ENCODE results near the gene ARMC2.
A peak's percentile ranks its signal among the peaks of the same experiment; 100 is the strongest.
"Not testable (repeated sequence)": the region's sequence is repeated elsewhere in the genome, so short reads cannot be mapped to it uniquely, and the experiment has no call there.

ARMC2 gene

DNA sequence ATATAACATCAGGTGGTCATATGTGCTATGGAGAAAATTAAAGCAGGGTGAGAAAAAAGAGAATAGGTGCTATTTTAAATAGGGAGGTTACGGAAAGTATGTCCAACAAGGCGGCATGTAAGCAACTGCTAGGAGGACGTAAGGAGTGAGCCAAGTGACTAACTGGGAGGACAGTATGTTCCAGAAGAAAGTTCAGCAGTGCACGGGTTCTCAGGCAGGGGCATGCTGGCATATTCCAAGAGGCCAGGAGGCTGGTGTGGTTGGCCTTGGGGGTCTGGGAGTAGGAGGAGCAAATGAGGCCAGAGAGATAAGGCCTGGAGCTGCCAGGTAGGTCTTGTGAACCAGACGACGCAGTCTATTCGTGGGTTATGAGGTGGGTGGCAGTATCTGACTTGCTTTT lies 112.4 kb downstream of the ARMC2 start:
- ATAC-seq (no peak), DNase-seq (ENCODE audit: low spot score in 2 of 2) (no peak)
- no peak overlapping the region for H3K4me3 Mint-ChIP-seq
- no peak overlapping the region for H3K27ac Mint-ChIP-seq
- H3K36me3 Mint-ChIP-seq: no peaks in the 10 kb centered on the region
- peaks cover 21% of the 10 kb centered on the region for H3K4me1 Mint-ChIP-seq
- H3K9me3 Mint-ChIP-seq: no peaks in the 10 kb centered on the region

DNA sequence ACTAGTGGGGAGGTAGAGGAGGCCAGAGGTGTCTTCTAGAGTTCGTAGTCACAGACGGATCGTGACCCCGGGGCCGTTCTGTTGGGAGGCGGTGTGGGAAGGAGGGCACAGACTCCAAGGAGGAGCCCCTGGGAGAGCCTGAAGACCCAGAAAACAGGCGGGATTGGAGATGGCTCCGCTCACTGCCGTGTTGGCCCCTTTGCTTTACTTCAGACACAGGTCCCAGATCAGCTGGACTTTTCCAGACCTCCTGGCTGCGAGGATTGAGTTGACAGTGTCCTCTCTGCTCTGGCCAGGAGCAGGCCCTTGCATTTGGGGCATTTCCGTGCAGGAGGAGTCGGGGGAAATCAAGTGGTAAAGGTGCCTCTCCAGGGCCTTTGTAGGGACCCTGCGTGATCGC lies 112.9 kb downstream of the ARMC2 start:
- H3K27ac Mint-ChIP-seq: no peak overlapping the region
- no peak overlapping the region for H3K4me3 Mint-ChIP-seq
- DNase-seq (ENCODE audit: low spot score in 2 of 2) (no peak), ATAC-seq (no peak)
- no peaks in the 10 kb centered on the region for H3K36me3 Mint-ChIP-seq
- H3K4me1 Mint-ChIP-seq: peaks cover 18% of the 10 kb centered on the region
- no peaks in the 10 kb centered on the region for H3K9me3 Mint-ChIP-seq

DNA sequence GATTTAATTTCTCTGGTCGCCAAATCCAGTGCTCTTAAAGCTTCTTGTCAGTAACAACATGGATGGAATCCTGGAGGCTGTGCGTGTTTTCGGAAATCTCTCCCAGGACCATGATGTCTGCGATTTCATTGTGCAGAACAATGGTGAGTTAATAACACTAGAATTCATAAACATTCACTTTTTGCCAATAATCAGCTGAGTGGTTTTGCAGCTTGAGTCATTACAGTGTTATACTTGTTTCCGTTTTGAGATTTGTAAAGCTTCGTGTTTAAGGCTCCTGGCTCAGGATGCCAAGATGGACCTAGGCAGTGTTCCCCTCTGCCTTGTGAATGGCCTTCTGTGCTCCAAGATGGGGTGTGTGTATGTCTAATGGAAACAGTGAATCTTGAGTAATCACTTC lies 113.8 kb downstream of the ARMC2 start:
- DNase-seq (ENCODE audit: low spot score in 2 of 2) (no peak), ATAC-seq (no peak)
- Mint-ChIP-seq H3K4me3 (no peak overlapping the region), H3K27ac (no peak overlapping the region), H3K9me3 (no peaks in the 10 kb centered on the region), H3K4me1 (peaks cover 27% of the 10 kb centered on the region), H3K36me3 (no peaks in the 10 kb centered on the region)

DNA sequence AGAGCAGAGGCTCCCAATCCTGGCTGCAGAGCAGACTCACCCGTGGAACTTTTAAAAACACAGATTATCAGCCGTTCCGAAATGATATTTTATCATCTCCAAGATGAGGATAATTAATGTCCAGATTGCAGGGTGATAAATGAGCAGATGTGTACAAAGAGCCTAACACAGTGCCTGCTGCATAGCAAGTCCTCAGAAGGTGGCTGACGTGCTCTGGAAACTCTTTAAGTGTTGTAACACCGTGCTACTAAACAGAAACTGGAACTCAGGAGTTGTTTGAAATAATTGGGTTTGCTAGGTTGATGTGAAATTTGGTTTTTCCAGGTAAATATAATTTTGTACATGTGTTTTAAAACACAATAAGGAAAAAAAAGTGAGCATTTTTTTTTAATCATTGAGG lies 118.0 kb downstream of the ARMC2 start:
- ATAC-seq (no peak), DNase-seq (ENCODE audit: low spot score in 2 of 2) (no peak)
- H3K36me3 Mint-ChIP-seq: no peaks in the 10 kb centered on the region
- peaks cover 27% of the 10 kb centered on the region for H3K4me1 Mint-ChIP-seq
- H3K27ac Mint-ChIP-seq: no peak overlapping the region
- H3K9me3 Mint-ChIP-seq: no peaks in the 10 kb centered on the region
- H3K4me3 Mint-ChIP-seq: no peak overlapping the region

DNA sequence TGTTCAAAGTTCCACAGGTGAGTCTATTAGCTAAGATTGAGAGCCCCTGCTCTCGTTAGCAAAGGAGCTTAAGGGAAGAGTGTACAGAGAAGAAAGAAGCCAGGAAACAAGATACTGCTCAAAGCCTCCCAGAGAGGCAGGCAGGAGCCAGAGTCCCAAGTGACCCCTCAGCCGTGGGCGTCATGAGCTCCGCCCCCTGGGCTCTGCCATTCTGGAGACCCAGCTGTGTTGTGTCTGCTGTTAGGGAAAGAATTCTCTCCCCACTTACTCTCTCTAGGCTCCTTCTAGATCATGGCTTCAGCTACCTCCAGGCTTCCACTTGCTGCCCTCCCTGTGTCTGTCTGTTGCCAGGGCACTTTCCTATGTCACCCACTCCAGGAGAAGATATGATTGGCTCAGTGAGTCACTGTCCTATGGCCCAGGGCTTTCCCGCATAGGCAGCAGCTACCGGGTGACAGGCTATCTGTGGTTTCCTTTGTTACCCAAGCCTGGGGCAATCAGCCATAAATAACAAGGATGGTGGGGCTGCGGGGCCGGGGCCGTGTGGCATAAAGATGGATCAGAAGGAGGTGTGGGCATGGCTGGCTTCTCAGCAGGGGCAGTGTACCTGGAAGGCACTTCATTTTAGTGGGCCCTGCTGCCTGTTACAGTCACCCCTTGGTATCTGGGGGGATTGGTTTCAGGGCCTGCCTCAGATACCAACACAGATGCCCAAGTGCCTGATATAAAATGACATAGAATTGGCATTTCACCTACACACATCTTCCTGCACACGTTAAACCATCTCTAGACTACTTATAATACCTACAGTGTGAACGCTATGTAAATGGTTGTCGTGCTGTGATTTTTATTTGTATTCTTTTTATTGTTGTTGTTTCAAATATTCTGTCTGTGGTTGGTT lies 118.9 kb downstream of the ARMC2 start:
- DNase-seq (ENCODE audit: low spot score in 2 of 2) (peak; percentile 14 to 61), ATAC-seq (peak; percentile 100)
- no peaks in the 10 kb centered on the region for H3K36me3 Mint-ChIP-seq
- no peaks in the 10 kb centered on the region for H3K9me3 Mint-ChIP-seq
- H3K27ac Mint-ChIP-seq: peak overlapping the region; percentile 7
- H3K4me3 Mint-ChIP-seq: peak overlapping the region; percentile 8
- peaks cover 27% of the 10 kb centered on the region for H3K4me1 Mint-ChIP-seq

DNA sequence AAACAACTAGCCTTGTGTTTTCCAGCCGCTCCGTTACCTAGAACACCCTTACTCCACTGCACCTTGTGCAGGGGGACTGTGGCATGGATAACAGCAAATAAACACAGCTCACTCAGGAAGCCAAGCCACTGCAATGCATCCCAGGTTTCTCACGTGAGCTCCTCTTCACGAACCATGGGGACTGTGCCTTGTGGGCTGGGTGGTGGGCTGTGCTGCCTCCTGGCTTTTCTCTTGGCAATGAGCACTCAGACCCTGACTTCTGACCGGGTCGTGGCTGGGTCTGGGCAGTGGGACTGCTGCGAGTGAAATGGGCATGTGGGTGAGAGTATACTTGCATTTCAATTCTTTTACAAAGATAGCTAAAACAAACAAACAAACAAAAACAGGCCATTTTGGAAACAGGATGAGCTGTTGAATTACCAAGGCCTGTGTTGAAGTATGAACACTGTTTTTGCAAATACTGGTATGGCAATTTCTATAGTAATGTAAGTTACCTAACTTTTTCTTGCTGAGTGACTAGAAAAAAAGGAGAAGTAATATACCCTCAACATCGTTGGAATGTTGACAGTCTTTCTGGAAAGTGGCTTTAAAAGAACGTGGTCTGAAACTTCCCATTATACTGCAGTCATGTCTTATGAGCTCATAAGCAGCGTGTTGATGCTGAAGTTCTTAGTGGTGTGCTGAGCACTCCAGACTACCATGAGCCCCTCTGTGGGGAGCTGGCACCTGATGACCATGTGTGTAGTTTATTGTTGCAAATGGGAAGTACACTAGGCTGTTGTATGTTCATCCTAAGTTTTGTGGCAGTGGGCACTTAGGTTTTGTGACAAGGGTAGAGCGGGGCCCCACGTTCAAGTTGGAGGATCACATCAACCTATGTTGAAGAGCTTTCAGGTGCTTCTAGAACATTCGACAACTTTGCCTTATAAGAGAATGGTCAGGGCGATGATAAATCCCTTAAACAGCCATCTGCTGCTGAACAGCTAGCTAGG lies 120.4 kb downstream of the ARMC2 start:
- no peak overlapping the region for H3K4me3 Mint-ChIP-seq

DNA sequence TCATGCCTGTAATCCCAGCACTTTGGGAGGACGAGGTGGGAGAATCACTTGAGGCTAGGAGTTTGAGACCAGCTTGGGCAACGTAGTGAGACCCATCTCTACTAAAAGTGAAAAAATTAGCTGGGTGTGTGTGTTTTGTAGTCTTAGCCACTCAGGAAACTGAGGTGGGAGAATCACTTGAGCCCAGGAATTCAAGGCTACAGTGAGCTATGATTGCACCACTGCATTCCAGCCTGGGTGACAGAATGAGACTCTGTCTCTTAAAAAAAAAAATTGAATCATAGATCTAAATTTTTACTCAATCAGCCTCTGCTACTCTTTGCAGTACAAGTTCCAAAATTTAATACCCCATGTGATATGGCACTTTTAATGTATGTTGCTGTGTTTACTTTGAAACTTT lies 121.6 kb downstream of the ARMC2 start:
- ATAC-seq: no peak
- no peak overlapping the region for H3K4me3 Mint-ChIP-seq
- no peak for DNase-seq (ENCODE audit: low spot score in 2 of 2)
- no peaks in the 10 kb centered on the region for H3K36me3 Mint-ChIP-seq
- H3K4me1 Mint-ChIP-seq: peaks cover 27% of the 10 kb centered on the region
- H3K9me3 Mint-ChIP-seq: no peaks in the 10 kb centered on the region
- no peak overlapping the region for H3K27ac Mint-ChIP-seq

More for the DNA sequence above, 120.4 kb downstream of the ARMC2 start:
- ATAC-seq (no peak), DNase-seq (ENCODE audit: low spot score in 2 of 2) (no peak)
- Mint-ChIP-seq H3K27ac (peak overlapping the region; percentile 7), H3K36me3 (no peaks in the 10 kb centered on the region), H3K9me3 (no peaks in the 10 kb centered on the region), H3K4me1 (peaks cover 27% of the 10 kb centered on the region)

DNA sequence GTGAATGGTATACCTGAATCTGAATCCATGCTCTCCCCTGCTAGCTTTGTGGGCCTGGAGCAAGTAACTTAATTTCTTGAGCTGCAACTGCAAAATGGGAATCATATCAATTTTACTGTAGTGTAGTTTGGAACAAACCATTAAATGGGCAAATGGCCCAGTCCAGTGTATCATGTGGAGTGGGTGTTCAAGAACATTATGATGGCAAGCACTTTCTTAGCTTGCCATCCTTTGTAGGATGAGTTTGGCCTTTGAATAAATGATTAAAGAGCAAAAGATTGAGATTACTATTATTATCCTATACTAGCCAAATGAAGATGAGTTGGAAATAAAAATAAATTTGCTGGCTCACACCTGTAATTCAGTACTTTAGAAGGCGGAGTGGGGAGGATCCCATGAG lies 126.0 kb downstream of the ARMC2 start:
- Mint-ChIP-seq H3K4me1 (peaks cover 11% of the 10 kb centered on the region), H3K36me3 (no peaks in the 10 kb centered on the region), H3K27ac (no peak overlapping the region), H3K9me3 (peaks cover 8% of the 10 kb centered on the region), H3K4me3 (no peak overlapping the region)
- no peak for ATAC-seq
- no peak for DNase-seq (ENCODE audit: low spot score in 2 of 2)

DNA sequence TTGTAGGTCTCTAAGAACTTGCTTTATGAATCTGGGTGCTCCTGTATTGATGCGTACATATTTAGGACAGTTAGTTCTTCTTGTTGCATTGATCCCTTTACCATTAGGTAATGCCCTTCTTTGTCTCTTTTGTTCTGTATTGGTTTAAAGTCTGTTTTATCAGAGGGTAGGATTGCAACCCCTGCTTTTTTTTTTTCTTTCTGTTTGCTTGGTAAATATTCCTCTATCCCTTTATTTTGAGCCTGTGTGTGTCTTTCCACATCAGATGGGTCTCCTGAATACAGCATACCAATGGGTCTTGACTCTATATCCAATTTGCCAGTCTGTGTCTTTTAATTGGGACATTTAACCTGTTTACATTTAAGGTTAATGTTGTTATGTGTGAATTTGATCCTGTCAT lies 130.4 kb downstream of the ARMC2 start:
- H3K4me3 Mint-ChIP-seq; ATAC-seq; DNase-seq (ENCODE audit: low spot score in 2 of 2); H3K36me3 Mint-ChIP-seq: not testable (repeated sequence)
- Mint-ChIP-seq H3K4me1 (peaks cover 11% of the 10 kb centered on the region), H3K9me3 (peaks cover 18% of the 10 kb centered on the region), H3K27ac (peak overlapping the region; percentile 5)

DNA sequence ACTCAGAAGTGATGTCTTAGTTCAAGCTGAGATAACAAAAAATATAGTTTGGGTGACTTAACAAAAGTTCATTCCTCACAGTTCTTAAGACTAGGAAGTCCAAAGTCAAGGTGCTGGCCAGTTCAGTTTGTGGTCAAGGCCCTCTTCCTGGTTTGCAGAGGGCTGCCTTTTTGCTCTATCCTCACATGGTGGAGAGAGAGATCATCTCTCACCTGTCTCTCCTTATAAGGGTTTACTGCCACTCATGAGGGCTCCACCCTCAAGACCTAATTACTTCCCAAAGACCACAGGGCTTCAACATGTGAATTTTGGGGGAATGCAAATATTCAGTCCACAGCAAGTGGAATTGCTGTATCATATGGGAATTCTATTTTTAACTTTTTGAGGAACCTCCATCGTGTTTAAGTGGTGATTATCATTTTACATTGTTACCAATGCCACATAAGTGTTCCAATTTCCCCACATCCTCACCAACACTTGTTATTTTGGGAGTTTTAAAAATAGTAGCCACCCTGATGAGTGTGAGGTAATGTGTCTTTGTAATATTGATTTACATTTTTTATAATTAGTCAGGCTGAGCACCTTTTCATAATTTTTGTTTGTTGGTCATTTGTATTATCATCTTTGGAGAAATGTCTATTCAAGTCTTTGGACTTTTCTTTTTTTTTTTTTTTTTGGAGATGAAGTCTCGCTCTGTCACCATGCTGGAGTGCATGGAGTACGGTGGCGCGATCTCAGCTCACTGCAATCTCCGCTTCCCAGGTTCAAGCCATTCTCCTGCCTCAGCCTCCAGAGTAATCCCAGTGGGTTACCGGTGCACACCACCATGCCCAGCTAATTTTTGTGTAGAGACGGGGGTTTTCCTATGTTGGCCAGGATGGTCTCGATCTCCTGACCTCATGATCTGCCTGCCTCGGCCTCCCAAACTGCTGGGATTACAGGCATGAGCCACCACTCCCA lies 134.2 kb downstream of the ARMC2 start:
- H3K36me3 Mint-ChIP-seq: peaks cover 17% of the 10 kb centered on the region
- no peak overlapping the region for H3K27ac Mint-ChIP-seq
- no peak overlapping the region for H3K4me3 Mint-ChIP-seq
- DNase-seq (ENCODE audit: low spot score in 2 of 2): no peak
- ATAC-seq: no peak
- peaks cover 18% of the 10 kb centered on the region for H3K9me3 Mint-ChIP-seq
- H3K4me1 Mint-ChIP-seq: peaks cover 11% of the 10 kb centered on the region

DNA sequence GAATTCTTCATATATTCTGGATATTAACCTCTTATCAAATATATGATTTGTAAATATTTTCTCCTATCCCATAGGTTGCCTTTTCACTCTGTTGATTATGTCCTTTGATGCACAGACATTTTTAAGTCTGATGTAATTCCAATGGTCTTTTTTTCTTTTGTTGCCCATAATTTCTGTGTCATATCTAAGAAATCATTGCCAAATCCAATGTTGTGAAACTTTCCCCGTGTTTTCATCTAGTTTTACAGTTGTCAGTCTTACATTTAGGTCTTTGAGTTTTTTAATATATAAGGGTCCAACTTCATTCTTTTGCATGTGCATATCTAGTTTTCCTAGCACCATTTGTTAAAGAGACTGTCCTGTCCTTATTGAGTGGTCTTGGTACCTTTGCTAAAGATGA lies 134.9 kb downstream of the ARMC2 start:
- H3K4me1 Mint-ChIP-seq: peaks cover 8% of the 10 kb centered on the region
- H3K36me3 Mint-ChIP-seq: peaks cover 24% of the 10 kb centered on the region
- ATAC-seq (no peak), DNase-seq (ENCODE audit: low spot score in 2 of 2) (no peak)
- H3K4me3 Mint-ChIP-seq: no peak overlapping the region
- no peak overlapping the region for H3K27ac Mint-ChIP-seq
- peaks cover 14% of the 10 kb centered on the region for H3K9me3 Mint-ChIP-seq

DNA sequence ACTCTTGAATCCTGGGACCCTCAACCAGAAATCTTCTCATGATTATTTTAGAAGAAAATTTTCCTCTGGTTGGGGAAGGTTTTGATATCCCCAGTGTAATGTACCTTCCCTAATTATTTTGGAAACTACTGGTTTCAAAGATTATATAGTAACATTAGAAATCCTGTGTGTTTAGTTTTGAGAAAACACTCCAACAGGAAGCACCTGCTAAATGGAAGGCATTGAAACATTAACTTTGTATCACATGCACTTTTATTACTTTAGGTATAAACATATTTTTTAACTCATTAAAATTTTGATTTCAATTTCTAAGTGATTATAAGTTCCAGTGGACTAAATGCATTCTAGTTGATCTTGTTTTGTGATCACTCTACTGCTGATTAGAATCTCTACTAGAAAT lies 137.1 kb downstream of the ARMC2 start:
- Mint-ChIP-seq H3K36me3 (peaks cover 43% of the 10 kb centered on the region), H3K4me1 (no peaks in the 10 kb centered on the region), H3K27ac (no peak overlapping the region), H3K9me3 (peaks cover 5% of the 10 kb centered on the region), H3K4me3 (no peak overlapping the region)
- DNase-seq (ENCODE audit: low spot score in 2 of 2) (no peak), ATAC-seq (no peak)

DNA sequence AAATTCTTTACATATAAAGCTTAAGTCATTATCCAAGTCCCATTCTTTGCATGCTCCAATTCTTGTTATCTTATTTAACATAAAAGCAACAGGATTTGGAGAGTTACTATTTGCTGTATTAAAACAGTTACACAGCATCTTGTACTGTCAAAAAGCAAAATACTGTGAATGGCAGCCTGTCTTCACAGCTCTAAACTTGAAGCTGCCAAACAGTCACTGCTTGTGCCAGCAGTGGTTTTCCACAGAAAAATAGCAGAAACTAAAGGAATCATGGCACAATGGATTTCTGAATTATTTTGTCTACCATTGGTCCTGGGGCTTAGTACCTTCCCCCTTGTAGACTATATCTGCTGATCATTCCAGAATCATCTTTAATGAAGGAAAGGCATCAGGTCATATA lies 138.9 kb downstream of the ARMC2 start:
- no peak overlapping the region for H3K4me3 Mint-ChIP-seq

DNA sequence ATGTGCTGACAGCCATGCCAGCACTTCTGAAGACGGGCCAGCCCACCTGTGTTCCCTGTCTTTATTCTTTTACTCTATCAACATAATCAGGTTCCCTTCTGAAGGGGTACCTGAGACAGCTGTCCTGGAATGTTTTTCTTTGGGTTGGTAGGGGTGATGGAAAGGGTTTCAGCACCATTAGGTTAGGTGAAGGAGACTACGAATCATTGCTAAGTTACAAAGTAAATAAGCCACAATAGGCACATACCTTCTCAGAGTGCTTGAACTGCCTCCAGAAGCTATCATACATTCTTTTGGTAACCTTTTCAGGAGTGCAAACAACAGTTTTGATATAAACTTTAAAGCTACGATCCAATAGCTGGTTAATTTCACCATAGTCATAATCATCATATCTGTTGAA lies 140.1 kb downstream of the ARMC2 start:
- H3K4me3 Mint-ChIP-seq: no peak overlapping the region
- no peaks in the 10 kb centered on the region for H3K9me3 Mint-ChIP-seq
- H3K27ac Mint-ChIP-seq: no peak overlapping the region
- peaks cover 73% of the 10 kb centered on the region for H3K36me3 Mint-ChIP-seq
- ATAC-seq (no peak), DNase-seq (ENCODE audit: low spot score in 2 of 2) (no peak)
- peaks cover 4% of the 10 kb centered on the region for H3K4me1 Mint-ChIP-seq

More for the DNA sequence above, 138.9 kb downstream of the ARMC2 start:
- ATAC-seq (no peak), DNase-seq (ENCODE audit: low spot score in 2 of 2) (no peak)
- Mint-ChIP-seq H3K9me3 (no peaks in the 10 kb centered on the region), H3K27ac (no peak overlapping the region), H3K4me1 (peaks cover 4% of the 10 kb centered on the region), H3K36me3 (peaks cover 61% of the 10 kb centered on the region)

DNA sequence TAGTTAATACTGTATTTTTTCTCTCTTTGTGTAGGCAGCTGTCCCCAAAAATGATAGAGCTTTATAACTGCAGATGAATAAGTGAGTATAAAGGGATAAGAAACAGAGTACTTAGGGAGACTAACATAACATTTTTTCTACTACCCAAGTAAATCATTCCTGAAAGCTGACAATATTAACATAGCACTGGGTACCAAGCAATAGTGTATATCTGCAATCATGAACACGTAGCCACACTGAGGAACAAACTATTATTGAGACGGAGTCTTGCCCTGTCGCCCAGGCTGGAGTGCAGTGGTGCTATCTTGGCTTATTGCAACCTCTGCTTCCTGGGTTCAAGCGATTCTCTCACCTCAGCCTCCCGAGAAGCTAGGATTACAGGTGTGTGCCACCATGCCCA lies 140.5 kb downstream of the ARMC2 start:
- Mint-ChIP-seq H3K9me3 (no peaks in the 10 kb centered on the region), H3K4me3 (no peak overlapping the region), H3K27ac (no peak overlapping the region), H3K36me3 (peaks cover 77% of the 10 kb centered on the region), H3K4me1 (peaks cover 4% of the 10 kb centered on the region)
- no peak for DNase-seq (ENCODE audit: low spot score in 2 of 2)
- ATAC-seq: no peak

Measured in stimulated activated effector memory CD8-positive, alpha-beta T cell treated with anti-CD3 and anti-CD28 coated beads, Interleukin-12 subunit alpha, Interleukin-12 subunit beta, amount 100 ng/mL, for 72 hours (primary cell).